Skeletal muscle satellite cell (primary cell): ENCODE data around the gene SLC26A2. TPM values are rescaled to one million over a fixed set of nuclear protein-coding genes. Genes with fewer than 3 reads are reported as not detected.

Experiments used
- H3K27me3 ChIP-seq: 2 replicates; pipeline ENCODE4 v1.7.0; 2013; ENCODE audit warnings: low read length; ENCODE audit not compliant: control insufficient read depth, insufficient read depth
- H3K36me3 ChIP-seq: 2 replicates; pipeline ENCODE4 v1.7.0; 2013; ENCODE audit warnings: mild to moderate bottlenecking, control low read depth, low read length; ENCODE audit not compliant: insufficient read depth
- H3K4me1 ChIP-seq: 2 replicates; pipeline ENCODE4 v1.7.0; 2013; ENCODE audit warnings: low read length; ENCODE audit not compliant: control insufficient read depth, insufficient read depth
- H3K4me2 ChIP-seq: 2 replicates; pipeline ENCODE4 v1.7.0; 2013; ENCODE audit warnings: mild to moderate bottlenecking, low read length
- H3K4me3 ChIP-seq: 2 replicates; pipeline ENCODE4 v1.7.0; 2013; ENCODE audit warnings: low read length
- H3K9ac ChIP-seq: 2 replicates; pipeline ENCODE4 v1.7.0; 2013; ENCODE audit warnings: mild to moderate bottlenecking, low read depth, low read length, moderate library complexity
- H3K9me3 ChIP-seq: replicated peaks from 2 replicates; pipeline ENCODE4 v1.7.0; 2013; ENCODE audit warnings: mild to moderate bottlenecking, control low read depth, low read length
- total RNA-seq: library from RNA; depleted of rRNA; stranded (reverse); fragments of >200 nt; gene quantifications from 2 replicates; pipeline ENCODE4 v1.2.3, GENCODE V29; 2012; rRNA removed

SLC26A2 gene
- 11.7 and 12.0 TPM in 2 replicates for total RNA-seq

DNA sequence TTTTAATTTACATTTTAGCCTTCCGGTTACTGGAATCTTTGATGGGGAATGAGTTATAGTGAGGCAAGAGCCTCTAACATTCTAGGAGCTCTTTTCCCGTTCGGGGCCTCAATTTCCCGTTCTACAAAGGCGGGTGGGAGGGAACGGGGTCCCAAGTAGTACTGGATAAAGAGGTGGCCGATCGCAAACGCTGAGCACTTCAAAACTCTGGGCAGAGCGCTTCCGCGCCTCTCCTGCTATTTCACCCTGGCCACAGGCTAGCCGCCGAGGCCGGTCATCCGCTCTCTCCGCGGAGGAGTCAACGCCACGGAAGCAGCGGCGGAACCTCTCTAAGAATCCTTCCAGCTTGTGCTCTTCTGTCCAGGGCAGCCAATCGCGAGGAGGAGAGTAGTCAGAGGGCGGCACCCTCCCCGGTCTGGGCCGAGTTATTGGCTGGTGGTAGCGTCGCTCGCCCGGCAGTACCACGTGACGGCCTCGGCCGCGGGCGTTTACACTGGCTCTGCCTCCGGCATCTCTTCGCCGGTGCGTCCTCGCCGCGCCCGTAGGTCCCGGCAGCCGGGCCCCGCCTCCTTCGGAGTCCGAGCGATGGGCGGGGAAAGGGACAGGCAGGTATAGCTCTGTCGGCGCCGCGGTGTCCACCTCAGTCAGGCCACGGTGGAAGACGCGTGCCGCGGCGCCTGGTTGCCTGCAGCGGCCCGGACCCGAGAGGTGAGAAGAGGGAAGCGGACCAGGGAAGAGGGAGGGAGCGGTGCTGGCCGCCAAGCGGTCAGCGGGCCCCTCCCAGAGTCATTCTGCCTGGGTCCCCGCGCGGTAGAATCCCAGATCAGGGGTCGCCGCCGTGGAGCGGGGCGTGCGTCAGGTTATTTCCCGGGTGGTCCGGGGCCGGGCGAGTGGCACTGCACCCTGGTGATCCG lies at the start of gene SLC26A2:
Gene SLC26A2 (plus strand): TSS at position 487 of the 914 bp plus-strand sequence. CDS start 16,895 bp downstream, outside the sequence.
- Histone ChIP-seq H3K36me3 (peaks cover 3% of the 10 kb centered on the region), H3K9me3 (no peaks in the 10 kb centered on the region), H3K4me3 (peak within 1 kb of the TSS; percentile 97), H3K9ac (peak within 1 kb of the TSS; percentile 90), H3K27me3 (no peaks in the 10 kb centered on the region), H3K4me2 (peak within 1 kb of the TSS; percentile 96), H3K4me1 (peaks cover 18% of the 10 kb centered on the region)

DNA sequence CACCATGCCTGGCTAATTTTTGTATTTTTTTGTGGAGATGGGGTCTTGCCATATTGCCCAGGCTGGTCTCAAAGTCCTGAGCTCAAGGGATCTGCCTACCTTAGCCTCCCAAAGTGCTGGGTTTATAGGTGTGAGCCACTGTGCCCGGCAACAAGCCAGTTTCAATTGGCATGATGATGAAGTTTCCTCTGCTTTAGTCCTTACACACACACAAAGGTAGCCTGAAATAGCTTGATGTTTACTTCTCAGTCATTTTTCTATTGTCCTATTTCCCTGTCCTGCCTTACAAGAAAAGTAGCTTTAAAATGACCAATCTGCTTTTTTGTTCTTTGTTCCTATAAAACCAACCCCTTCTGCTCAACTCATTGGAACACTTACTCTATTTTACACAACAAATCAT lies 49.5 kb upstream of the SLC26A2 start:
- Histone ChIP-seq H3K9ac (no peak overlapping the region), H3K4me2 (no peak overlapping the region), H3K9me3 (no peaks in the 10 kb centered on the region), H3K36me3 (no peaks in the 10 kb centered on the region), H3K4me1 (peaks cover 18% of the 10 kb centered on the region), H3K4me3 (no peak overlapping the region), H3K27me3 (no peaks in the 10 kb centered on the region)

DNA sequence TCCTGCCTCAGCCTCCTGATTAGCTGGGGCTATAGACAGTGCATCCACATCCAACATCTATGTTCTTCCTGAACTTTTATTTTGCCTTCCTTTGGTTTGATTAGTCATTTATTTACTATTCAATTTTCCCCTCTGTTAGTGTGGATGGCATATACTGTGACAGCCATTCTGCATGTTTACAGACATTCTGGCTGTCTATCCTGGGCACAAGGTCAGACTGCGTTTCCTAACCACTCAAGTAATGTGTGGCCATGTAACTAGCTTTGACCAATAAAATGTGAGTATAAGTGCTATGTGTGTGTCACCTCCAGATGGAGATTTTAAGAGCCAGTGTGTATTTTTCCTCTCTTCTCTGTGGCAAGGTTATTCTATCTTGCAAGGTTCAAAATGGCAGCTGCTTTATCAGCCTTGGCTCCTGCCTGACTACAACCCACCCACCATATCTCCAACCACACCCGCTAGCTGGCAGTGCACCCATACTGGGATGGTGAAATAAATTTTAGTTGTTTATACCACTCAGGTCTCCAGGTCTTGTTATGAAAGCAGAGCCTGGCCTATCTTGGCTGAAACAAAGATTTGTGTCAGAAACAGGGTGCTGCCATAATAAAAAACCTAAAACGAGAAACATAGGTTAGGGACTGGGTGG lies 48.2 kb upstream of the SLC26A2 start:
- Histone ChIP-seq H3K4me1 (peaks cover 29% of the 10 kb centered on the region), H3K9ac (no peak overlapping the region), H3K27me3 (no peaks in the 10 kb centered on the region), H3K36me3 (no peaks in the 10 kb centered on the region), H3K9me3 (no peaks in the 10 kb centered on the region), H3K4me3 (no peak overlapping the region), H3K4me2 (no peak overlapping the region)

DNA sequence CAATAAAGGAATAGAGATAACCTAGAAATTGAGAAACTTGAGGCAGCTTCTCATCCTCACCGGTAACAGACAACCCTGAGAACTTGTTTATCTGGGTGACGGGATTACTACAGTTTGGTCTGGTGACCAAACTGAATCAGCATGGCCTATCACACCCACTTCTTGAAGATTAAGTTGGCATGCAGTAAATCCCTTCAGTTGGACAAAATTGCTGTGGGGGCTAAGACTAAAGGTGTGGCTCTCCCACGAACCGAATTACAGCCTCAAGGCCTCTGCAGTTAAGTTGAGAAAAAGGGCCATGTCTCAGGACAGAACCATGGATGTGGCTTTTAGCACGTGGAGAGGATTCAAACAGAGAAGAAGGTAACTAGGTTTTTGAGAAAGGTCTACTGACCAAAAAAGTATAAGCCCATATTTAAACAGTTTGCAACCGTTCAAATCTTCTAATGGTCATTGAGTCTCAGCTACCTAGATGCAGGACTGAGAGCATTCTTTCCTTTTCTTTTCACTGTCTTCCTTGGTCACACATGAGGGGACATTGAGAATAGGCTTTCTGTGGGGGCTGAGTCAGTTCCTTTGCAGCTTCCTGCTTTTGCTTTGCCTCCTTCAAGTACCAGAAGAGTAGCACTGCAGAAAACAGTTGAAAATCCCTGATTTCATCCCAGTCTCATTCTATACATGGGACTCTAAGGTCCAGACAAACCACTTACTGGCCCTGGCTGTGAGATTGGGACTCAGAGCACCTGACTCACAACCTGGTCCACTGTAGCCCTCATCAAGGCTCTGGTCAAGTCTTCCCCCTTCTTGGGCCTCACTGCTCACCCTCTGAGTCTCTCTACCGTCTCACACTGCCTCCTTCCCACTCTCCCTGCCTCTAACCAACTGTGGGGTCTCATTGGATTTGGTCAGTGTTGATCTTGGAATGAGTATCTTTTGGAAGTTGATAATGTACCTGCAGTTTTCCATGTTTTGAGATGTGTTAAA lies 46.8 kb upstream of the SLC26A2 start:
- Histone ChIP-seq H3K9me3 (no peaks in the 10 kb centered on the region), H3K36me3 (no peaks in the 10 kb centered on the region), H3K4me3 (no peak overlapping the region), H3K27me3 (no peaks in the 10 kb centered on the region), H3K9ac (no peak overlapping the region), H3K4me2 (no peak overlapping the region), H3K4me1 (peaks cover 35% of the 10 kb centered on the region)

DNA sequence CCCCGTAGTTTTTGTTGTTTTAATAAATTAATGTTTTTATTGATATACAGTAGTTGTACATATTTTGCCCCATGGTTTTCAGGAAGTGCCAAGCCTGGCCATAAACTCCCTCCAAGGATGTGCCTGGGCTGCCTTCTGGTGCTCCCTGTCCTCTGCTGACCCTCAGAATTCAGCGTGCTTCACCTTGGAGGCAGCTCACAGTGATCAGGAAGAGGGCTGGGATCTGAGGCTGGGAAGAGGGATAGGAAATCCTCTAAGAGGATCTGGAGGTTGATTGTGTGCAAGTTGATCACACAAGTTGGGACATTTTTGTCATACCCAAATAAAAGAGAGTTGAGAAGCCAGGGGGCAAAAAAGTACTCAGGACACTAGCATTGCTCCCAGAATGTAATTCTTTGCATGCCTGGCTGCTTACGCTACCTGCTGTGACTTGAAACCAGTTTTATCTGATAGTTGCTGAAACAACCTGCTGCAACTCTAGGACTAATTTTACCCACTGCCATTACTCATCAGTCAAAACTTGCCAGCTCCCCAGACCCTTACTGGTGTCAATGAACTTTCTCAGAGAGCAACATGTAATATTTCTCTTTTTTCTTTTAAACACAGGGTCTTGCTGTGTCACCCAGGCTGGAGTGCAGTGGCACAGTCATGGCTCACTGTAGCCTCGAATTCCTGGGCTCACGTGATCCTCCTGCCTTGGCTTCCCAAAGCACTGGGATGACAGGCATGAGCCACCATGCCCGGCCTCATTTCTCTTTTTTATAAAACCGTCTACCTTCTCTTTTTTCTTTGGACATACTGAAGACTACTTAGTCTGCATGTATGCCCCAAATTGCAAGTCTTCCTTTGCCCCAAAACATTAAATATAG lies 44.9 kb upstream of the SLC26A2 start:
- Histone ChIP-seq H3K9ac (no peak overlapping the region), H3K9me3 (no peaks in the 10 kb centered on the region), H3K4me2 (no peak overlapping the region), H3K27me3 (no peaks in the 10 kb centered on the region), H3K4me1 (peaks cover 35% of the 10 kb centered on the region), H3K36me3 (no peaks in the 10 kb centered on the region), H3K4me3 (no peak overlapping the region)

DNA sequence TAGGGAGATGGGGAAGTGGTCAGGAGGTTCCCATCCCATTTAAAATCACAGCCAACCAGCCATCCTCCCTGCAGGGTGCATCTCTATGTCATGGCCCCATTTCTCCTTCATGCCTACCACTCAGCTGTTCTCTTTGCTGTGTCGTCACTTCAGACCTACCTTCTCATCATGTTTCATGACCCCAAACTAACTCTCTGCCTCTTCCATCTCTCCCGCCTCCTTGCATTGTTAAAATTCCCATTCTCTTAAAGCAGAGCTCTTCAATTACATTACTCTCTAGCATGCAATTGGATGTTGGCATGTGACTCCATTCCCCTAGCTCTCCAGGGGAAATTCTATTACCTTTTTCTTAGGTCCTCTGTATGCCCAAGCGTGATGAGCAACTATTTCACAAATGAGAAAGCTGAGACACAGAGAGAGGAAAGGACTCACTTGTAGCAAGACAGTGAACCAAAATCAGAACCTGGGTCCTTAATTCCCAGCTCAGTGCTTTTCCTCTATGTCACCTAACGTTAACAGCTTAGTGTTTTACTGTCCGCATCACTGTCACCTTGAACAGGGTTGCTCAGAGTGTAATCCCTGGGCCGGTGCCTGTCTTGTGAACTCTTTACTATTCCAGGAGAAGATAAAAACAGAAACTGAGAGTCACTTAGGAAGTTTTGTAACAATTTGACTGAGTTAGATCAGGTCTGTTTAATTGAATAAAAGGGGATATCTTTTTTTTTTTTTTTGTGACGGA lies 44.1 kb upstream of the SLC26A2 start:
- Histone ChIP-seq H3K9ac (no peak overlapping the region), H3K4me3 (no peak overlapping the region), H3K4me2 (peak overlapping the region; percentile 65), H3K36me3 (no peaks in the 10 kb centered on the region), H3K4me1 (peaks cover 35% of the 10 kb centered on the region), H3K27me3 (no peaks in the 10 kb centered on the region), H3K9me3 (no peaks in the 10 kb centered on the region)

- no peaks in the 10 kb centered on the region for H3K27me3 ChIP-seq
- no peaks in the 10 kb centered on the region for H3K9me3 ChIP-seq
- peak overlapping the region; percentile 65 for H3K4me2 ChIP-seq
- H3K9ac ChIP-seq: peak overlapping the region; percentile 33
- no peak overlapping the region for H3K4me3 ChIP-seq
- peaks cover 35% of the 10 kb centered on the region for H3K4me1 ChIP-seq
- H3K36me3 ChIP-seq: no peaks in the 10 kb centered on the region
Observed at GRCh38 chr5:149917073-149917676, 43.4 kb upstream of the SLC26A2 start.

- no peak overlapping the region for H3K9ac ChIP-seq
- H3K9me3 ChIP-seq: no peaks in the 10 kb centered on the region
- H3K36me3 ChIP-seq: no peaks in the 10 kb centered on the region
Observed at GRCh38 chr5:149921597-149921996, 39.0 kb upstream of the SLC26A2 start.

DNA sequence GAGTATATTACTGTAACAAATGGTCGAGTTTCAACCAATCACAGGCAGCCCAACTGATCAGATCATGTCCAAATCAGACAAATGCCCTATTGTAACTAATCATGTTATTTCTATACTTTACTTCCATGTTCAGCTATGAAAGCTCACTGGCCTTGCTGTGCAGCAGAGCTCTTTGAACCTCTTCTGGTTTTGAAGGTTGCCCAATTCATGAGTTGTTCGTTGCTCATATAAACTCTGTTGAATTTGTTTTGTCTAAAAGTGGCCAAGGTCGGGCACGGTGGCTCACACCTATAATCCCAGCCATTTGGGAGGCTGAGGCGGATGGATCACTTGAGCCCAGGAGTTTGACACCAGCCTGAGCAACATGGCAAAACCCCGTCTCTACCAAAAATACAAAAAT lies 37.6 kb upstream of the SLC26A2 start:
- Histone ChIP-seq H3K4me2 (no peak overlapping the region), H3K27me3 (no peaks in the 10 kb centered on the region), H3K36me3 (no peaks in the 10 kb centered on the region), H3K4me3 (no peak overlapping the region), H3K9ac (no peak overlapping the region), H3K4me1 (peaks cover 9% of the 10 kb centered on the region), H3K9me3 (no peaks in the 10 kb centered on the region)

More at GRCh38 chr5:149921597-149921996, 39.0 kb upstream of the SLC26A2 start:
- H3K27me3 ChIP-seq: no peaks in the 10 kb centered on the region
- H3K4me1 ChIP-seq: peaks cover 13% of the 10 kb centered on the region
- H3K4me3 ChIP-seq: no peak overlapping the region
- no peak overlapping the region for H3K4me2 ChIP-seq

- no peaks in the 10 kb centered on the region for H3K27me3 ChIP-seq
- H3K4me1 ChIP-seq: peaks cover 9% of the 10 kb centered on the region
- no peaks in the 10 kb centered on the region for H3K9me3 ChIP-seq
- H3K4me2 ChIP-seq: no peak overlapping the region
- no peaks in the 10 kb centered on the region for H3K36me3 ChIP-seq
- no peak overlapping the region for H3K9ac ChIP-seq
- H3K4me3 ChIP-seq: no peak overlapping the region
Observed at GRCh38 chr5:149924486-149924885, 36.1 kb upstream of the SLC26A2 start.
